H54 (cell line): ENCODE data around the gene FCHSD1.
"Not testable (repeated sequence)": the region's sequence is repeated elsewhere in the genome, so short reads cannot be mapped to it uniquely, and the experiment has no call there.

ENCODE experiments used
- DNase-seq: peaks from one replicate; pipeline ENCODE4 v3.0.0; 2011; ENCODE audit warnings: low spot score, mixed read lengths; ENCODE audit not compliant: insufficient read length
- FAIRE-seq: peaks from 3 replicates; lab custom pipeline; 2011; peaks lifted over from hg19 to GRCh38; lab: Jason Lieb, UNC
- POLR2A ChIP-seq: IDR thresholded peaks from 2 replicates; pipeline ENCODE4 v1.6.1; 2011; ENCODE audit warnings: low read depth, mild to moderate bottlenecking, low read length

FCHSD1 gene

DNA sequence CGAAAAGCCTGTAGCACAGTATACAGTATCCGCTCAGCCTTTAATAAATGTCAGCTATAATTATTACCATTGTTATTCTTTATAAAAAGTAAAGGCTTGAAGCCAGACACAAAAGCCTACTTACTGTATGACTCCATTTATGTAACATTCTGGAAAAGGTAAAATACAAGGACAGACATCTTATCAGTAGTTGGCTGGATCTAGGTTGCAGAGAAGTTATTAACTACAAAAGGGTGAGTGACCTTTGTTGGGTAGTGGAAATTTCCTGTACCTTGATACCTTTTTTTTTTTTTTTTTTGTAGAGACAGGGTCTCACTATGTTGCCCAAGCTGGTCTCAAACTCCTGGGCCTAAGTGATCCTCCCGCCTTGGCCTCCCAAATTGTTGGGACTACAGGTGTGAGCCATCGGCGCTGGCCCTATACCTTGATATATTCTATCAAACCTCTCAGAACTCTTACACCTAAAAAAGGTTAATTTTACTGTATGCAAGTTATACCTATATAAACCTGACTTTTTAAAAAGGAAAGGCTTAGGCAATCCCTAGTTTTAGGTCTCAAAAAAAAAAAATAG is 20.6 kb downstream of the FCHSD1 start:
- DNase-seq (no peak), FAIRE-seq (no peak)
- no peak for TF ChIP-seq POLR2A

- no peak for FAIRE-seq
Measured at GRCh38 chr5:141628175-141628788, 22.9 kb downstream of the FCHSD1 start.

GRCh38 chr5:141623611-141624010 is 27.6 kb downstream of the FCHSD1 start:
- FAIRE-seq = no peak
- TF ChIP-seq POLR2A = no peak
- DNase-seq = no peak

More at GRCh38 chr5:141628175-141628788, 22.9 kb downstream of the FCHSD1 start:
- DNase-seq = no peak
- no peak for TF ChIP-seq POLR2A

DNA sequence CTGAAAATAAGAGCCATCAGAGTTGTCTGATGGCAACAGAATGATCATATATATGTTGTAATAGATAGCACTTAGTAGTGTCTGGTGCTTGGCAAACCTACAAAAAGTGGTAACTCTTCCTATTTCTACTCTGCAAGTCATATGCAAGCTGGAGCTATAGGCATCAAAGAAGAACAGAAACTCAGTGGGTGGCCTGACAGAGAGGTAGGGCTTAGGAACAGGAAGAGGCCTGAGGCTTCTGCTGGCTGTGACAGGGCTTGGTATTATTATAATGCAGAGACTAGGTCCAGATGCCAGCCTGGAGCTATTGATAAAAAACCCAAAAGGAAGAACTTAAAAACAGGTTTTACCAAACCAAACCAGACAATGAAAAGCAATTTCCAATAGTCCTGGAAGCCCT is 28.0 kb downstream of the FCHSD1 start:
- no peak for DNase-seq
- no peak for FAIRE-seq
- TF ChIP-seq POLR2A = no peak

DNA sequence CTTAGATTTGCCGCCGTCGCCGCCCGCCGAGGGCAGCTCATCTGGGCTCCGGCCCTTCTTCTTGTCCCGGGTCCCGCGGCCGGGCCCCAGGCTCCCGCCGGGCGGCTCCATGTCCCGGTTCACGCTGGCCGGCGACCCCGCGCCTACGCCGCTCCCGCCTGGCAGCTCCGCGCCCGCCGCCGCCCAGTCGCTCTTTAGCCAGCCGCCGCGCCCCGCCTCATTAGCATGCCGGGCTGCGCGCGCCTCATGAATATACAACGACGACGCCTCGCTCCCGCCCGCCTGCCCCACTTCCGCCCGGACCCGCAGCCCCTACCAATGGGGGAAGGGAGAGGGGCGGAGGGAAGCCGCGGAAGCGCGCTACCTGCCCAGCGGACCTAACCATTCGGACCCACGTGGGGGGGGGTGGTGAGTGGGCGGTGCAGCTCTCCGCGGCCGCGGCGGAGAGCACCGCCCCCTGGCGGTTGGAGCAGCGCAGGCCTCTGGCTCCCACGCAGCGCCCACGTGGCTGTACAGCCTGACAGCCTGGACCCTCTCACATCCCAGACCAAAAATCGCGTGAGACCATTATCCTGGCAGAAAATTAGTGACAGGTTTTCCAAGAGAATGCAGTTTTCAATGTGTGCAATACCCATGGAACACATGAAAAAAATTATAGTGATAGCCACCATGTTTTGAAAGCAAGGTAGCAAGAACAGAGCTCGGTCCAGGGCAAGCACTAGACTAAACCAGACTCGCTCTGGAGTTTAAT is 32.2 kb downstream of the FCHSD1 start, which contains the start of gene DIAPH1:
Gene DIAPH1 (minus strand): TSS at position 197 of the 751 bp plus-strand sequence. CDS start 86 bp downstream, at position 111.
- TF ChIP-seq POLR2A = peak; percentile 87
- peak; percentile 74 for FAIRE-seq
- peak; percentile 88 for DNase-seq

DNA sequence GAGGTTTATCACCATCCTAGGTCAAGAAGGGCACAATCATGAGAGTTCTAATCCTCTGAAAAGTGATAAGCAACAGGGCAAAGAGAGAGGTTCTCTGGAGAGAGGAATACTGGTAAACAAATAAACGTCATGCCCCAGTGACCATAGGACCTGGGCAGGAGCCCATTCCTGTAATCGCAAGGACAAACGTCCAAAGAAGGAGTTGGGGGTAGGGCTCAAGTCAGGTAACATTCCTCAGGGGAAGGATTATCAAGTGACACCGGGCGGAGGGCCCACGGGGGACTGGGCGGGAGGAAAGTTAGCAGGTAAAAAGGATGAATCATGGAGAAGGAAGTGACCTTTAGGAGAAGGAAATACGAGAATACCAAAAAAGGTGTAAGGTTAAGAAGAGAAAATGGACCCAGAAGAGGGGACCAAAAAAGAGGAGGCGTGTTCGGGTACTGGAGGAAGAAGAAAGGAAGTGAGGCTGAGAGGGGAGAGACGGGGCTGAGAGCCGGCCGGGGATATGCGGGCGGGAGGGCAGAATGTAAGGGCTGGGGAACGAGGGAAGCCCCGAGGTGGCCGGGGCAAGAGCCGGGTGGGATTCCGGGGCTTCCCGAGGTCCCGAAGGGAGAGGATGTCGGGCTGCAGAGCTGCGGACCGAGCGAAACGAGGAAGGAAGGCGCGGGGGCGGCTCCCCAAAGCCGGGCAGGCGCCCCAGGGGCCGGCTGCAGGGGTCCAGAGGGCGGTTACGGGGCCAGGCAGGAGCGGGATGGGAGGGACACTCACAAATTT is 33.0 kb downstream of the FCHSD1 start:
- DNase-seq = peak; percentile 41
- no peak for FAIRE-seq

GRCh38 chr5:141617682-141618029 is 33.6 kb downstream of the FCHSD1 start:
- no peak for TF ChIP-seq POLR2A
- FAIRE-seq (no peak), DNase-seq (no peak)

More for the DNA sequence above, 33.0 kb downstream of the FCHSD1 start:
- no peak for TF ChIP-seq POLR2A

DNA sequence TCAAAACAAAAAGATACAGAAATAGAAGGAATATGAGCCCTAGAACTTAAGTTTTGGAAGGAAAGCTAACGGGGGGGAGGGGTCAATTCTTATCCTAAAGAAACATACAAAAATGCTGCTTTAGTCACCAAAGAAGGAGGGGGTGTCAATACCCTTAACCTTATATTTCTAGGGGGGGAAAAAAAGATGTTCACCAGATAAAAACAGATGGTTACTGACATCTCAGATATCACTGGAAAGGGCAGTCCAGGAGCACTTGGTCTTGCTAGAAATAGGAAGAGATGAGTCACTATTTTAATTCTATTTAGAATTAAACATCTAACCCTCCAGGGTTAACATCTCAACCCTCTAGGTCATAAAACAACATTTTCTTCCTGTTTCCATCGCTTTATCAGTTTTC is 34.1 kb downstream of the FCHSD1 start:
- no peak for FAIRE-seq
- TF ChIP-seq POLR2A = no peak
- DNase-seq = no peak

DNA sequence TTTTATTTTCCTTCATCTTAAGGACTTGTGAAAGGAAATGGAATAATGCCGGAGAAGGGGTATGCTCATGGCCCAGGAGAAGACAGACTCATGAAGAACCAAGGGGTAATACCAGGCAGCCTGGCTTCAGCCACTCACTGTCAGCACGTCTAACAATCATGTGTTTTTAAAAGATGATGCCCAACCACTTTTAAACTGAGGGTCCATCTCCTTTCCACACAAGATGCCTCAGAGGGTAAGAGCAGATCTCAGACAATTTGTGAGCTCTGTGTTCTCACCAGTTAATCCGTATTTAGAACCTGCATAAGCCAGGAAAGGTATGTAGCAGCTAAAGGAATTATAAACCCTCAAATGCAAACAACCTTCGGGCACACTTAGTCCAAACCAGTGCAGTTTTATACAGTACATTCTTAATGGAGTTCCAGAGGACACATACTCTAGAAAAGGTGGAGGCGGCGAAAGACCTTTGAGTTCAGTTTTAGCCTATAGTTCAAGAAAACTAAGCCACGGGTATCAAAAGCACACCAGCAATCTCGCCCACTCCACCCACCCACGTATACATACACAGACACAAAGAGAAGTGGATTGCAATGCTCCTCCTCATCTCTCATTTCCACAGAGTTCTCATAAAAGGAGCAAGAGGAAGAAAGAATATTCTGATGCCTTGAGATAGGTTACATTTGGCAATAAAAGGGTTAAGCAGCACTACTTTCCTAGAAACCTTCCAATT is 35.1 kb downstream of the FCHSD1 start:
- DNase-seq = no peak
- no peak for FAIRE-seq
- no peak for TF ChIP-seq POLR2A

DNA sequence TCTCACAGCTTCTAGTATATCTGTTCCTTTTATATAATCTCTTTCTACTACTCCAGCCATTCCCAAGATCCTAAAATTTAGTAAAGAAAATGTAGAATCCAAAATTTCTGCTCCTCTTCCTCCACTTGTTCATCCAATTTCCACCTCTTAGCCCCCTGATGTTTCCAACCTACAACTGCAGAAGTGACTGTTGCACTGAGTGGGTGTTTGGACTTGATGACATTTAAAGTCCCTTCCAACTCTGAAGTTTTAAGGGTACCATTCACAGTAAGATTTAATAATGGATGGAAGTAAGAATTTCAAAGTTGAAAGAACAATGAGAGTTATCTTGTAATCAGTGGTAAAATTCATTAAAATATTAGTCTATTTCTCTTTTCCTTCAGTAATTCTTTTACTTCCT is 37.9 kb downstream of the FCHSD1 start:
- FAIRE-seq (no peak), DNase-seq (no peak)
- TF ChIP-seq POLR2A = no peak

GRCh38 chr5:141611289-141611688 is 39.9 kb downstream of the FCHSD1 start:
- no peak for TF ChIP-seq POLR2A
- DNase-seq (no peak), FAIRE-seq (no peak)

- not testable (repeated sequence) for FAIRE-seq, DNase-seq
Measured at GRCh38 chr5:141609921-141610320, 41.3 kb downstream of the FCHSD1 start.

DNA sequence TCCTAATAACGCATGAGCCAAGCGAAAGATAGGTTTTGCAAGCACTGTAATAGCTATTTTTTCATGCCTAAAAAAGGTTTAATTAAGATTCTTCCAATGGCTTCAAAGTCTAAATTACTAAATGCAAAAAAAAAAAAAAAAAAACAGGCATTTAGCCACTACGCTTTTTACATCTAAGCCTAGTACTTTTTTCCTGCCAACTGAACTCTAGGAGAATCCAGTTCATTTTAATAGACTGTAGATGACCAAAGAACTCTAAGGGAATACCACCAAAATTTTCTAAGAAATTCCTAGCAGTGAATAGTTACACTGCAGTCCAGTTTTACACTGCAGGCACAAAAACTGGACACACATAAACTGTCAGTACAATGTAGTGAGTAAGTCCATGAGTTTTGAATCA is 42.2 kb downstream of the FCHSD1 start:
- no peak for FAIRE-seq
- no peak for TF ChIP-seq POLR2A
- no peak for DNase-seq
